DLD1 (cell line): ENCODE data around the gene CRX.
"Not testable (repeated sequence)": the region's sequence is repeated elsewhere in the genome, so short reads cannot be mapped to it uniquely, and the experiment has no call there.

Experiments used
- in situ Hi-C: cut with HindIII; loops from 2 replicates; pipeline ENCODE4 v1.10.0; 2017; ENCODE audit warnings: low sequenced_read_pairs

Gene CRX

GRCh38 chr19:47858646-47859285 is 37.0 kb downstream of the CRX start, which contains the start of gene TPRX2:
TSS of gene TPRX2 (plus strand) at chr19:47859235. CDS start at chr19:47859247, 12 bp downstream.
- in situ Hi-C loops: not testable (repeated sequence)

GRCh38 chr19:47859838-47860237 is 38.1 kb downstream of the CRX start:
- in situ Hi-C loops: not testable (repeated sequence)

GRCh38 chr19:47860602-47861297 is 39.0 kb downstream of the CRX start:
- in situ Hi-C loops: no loop called here

GRCh38 chr19:47861630-47862029 is 39.9 kb downstream of the CRX start:
- in situ Hi-C loops: no loop called here

- in situ Hi-C loops: no loop called here
These were observed 41.8 kb downstream of the CRX start for GRCh38 chr19:47863514-47863936.

- in situ Hi-C loops: no loop called here
These were observed 43.4 kb downstream of the CRX start for GRCh38 chr19:47865166-47865565.

GRCh38 chr19:47878906-47879305 is 57.2 kb downstream of the CRX start:
- in situ Hi-C loops: no loop called here

- in situ Hi-C loops: not testable (repeated sequence)
These were observed 57.6 kb downstream of the CRX start for GRCh38 chr19:47879385-47879784.

- in situ Hi-C loops: no loop called here
These were observed 60.0 kb downstream of the CRX start for GRCh38 chr19:47881757-47882156.

GRCh38 chr19:47882890-47883289 is 61.2 kb downstream of the CRX start:
- in situ Hi-C loops: no loop called here

GRCh38 chr19:47885067-47885463 is 63.3 kb downstream of the CRX start:
- in situ Hi-C loops: no loop called here

GRCh38 chr19:47886010-47886559 is 64.3 kb downstream of the CRX start, which contains the start of gene SULT2A1:
TSS of gene SULT2A1 (minus strand) at chr19:47886315. CDS start at chr19:47886257, 58 bp downstream.
- in situ Hi-C loops: no loop called here

- in situ Hi-C loops: no loop called here
These were observed 69.3 kb downstream of the CRX start for GRCh38 chr19:47890865-47891621.

GRCh38 chr19:47891622-47891922 is 69.8 kb downstream of the CRX start:
- in situ Hi-C loops: no loop called here

- in situ Hi-C loops: no loop called here
These were observed 70.4 kb downstream of the CRX start for GRCh38 chr19:47891923-47892666.
